Nephron (organoid): Measurements from ENCODE around the gene ZNF264.
"Not testable (repeated sequence)": the region's sequence is repeated elsewhere in the genome, so short reads cannot be mapped to it uniquely, and the experiment has no call there.

ENCODE experiments used
- H3K27ac Mint-ChIP-seq, 3 experiments: 2 replicates each; pipeline ENCODE4 v1.8.0; 2020; ENCODE audit warnings: mixed read lengths in 3 of 3, mild to moderate bottlenecking in 2 of 3, moderate library complexity in 1 of 3
- H3K27me3 Mint-ChIP-seq: 2 replicates; pipeline ENCODE4 v1.8.0; 2021; ENCODE audit warnings: low read depth, mild to moderate bottlenecking, moderate library complexity, mixed read lengths
- H3K36me3 Mint-ChIP-seq: 2 replicates; pipeline ENCODE4 v1.8.0; 2020; ENCODE audit warnings: low read depth, mixed read lengths
- H3K4me1 Mint-ChIP-seq: 2 replicates; pipeline ENCODE4 v1.8.0; 2020; ENCODE audit warnings: mixed read lengths
- H3K4me3 Mint-ChIP-seq, 3 experiments: 2 replicates each; pipeline ENCODE4 v1.8.0; 2020; ENCODE audit warnings: mild to moderate bottlenecking in 3 of 3, mixed read lengths in 3 of 3, moderate library complexity in 2 of 3
- H3K9me3 Mint-ChIP-seq: 2 replicates; pipeline ENCODE4 v1.8.0; 2020; ENCODE audit warnings: mixed read lengths
- CTCF ChIP-seq, 3 experiments: fragments of 200-600 bp; sonication (generic); IDR thresholded peaks; one replicate each; pipeline ENCODE4 v1.5.0; 2021; ENCODE audit warnings: antibody characterized with exemption in 3 of 3; ENCODE audit not compliant: unreplicated experiment in 3 of 3

ZNF264 gene

GRCh38 chr19:57245959-57246358, 54.7 kb downstream of the ZNF264 start:
- no peaks in the 10 kb centered on the region for H3K27me3 Mint-ChIP-seq
- TF ChIP-seq CTCF (IDR thresholded peaks at IDR 0.05; ENCODE audit: unreplicated experiment in 3 of 3), result no peak
- peaks cover 49% of the 10 kb centered on the region for H3K36me3 Mint-ChIP-seq
- H3K27ac Mint-ChIP-seq, result no peak overlapping the region
- H3K4me1 Mint-ChIP-seq, result peaks cover 8% of the 10 kb centered on the region
- no peak overlapping the region for H3K4me3 Mint-ChIP-seq
- H3K9me3 Mint-ChIP-seq, result no peaks in the 10 kb centered on the region

DNA sequence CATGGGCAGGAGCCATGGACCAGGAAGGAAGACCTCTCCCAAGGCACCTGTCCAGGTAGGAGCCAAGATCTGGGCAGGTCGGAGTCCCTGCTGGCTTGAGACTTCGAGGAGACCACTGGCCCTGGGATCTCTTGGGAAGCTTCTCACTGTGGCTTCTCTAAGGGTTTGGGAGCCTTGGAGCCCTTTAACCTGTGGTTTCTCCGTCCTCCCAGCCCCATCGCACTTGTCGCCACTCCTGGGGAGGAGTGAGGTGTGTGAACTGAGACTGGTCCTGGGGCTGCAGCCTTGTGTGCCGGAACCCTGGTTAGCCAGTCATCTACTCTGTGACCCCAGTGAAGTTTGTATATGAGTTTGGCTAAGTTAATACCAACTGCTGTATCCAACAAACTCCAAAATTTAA, 57.3 kb downstream of the ZNF264 start:
- no peaks in the 10 kb centered on the region for H3K9me3 Mint-ChIP-seq
- H3K27ac Mint-ChIP-seq, result no peak overlapping the region
- H3K27me3 Mint-ChIP-seq, result no peaks in the 10 kb centered on the region
- H3K4me1 Mint-ChIP-seq, result no peaks in the 10 kb centered on the region
- TF ChIP-seq CTCF (IDR thresholded peaks at IDR 0.05; ENCODE audit: unreplicated experiment in 3 of 3), result no peak
- H3K4me3 Mint-ChIP-seq, result no peak overlapping the region
- peaks cover 69% of the 10 kb centered on the region for H3K36me3 Mint-ChIP-seq

DNA sequence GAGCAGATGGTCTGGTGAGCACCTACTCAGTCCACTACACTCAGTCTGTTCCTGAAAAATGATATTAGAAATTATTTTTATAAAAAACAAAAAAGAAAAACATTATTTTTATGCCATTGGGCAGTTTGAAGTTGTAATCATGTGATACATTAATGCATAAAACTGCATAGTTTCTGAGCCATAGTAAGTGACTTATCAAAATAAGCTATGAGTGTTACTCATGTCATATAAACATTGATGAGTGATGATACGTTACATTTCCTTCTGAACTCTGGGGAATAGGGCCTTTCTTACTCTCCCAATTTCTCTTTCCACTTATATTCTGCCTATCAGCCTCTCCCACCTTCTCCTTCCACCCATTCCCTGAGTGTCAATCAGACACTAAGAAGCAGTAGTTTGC, 58.0 kb downstream of the ZNF264 start:
- no peak overlapping the region for H3K27ac Mint-ChIP-seq
- no peak overlapping the region for H3K4me3 Mint-ChIP-seq
- no peaks in the 10 kb centered on the region for H3K4me1 Mint-ChIP-seq
- no peak for TF ChIP-seq CTCF (IDR thresholded peaks at IDR 0.05; ENCODE audit: unreplicated experiment in 3 of 3)
- peaks cover 73% of the 10 kb centered on the region for H3K36me3 Mint-ChIP-seq
- H3K9me3 Mint-ChIP-seq, result no peaks in the 10 kb centered on the region
- H3K27me3 Mint-ChIP-seq, result no peaks in the 10 kb centered on the region

- H3K9me3 Mint-ChIP-seq, H3K27me3 Mint-ChIP-seq, H3K4me3 Mint-ChIP-seq, H3K27ac Mint-ChIP-seq, H3K4me1 Mint-ChIP-seq: not testable (repeated sequence)
- peaks cover 68% of the 10 kb centered on the region for H3K36me3 Mint-ChIP-seq
Measured at GRCh38 chr19:57253767-57254166, 62.5 kb downstream of the ZNF264 start.

DNA sequence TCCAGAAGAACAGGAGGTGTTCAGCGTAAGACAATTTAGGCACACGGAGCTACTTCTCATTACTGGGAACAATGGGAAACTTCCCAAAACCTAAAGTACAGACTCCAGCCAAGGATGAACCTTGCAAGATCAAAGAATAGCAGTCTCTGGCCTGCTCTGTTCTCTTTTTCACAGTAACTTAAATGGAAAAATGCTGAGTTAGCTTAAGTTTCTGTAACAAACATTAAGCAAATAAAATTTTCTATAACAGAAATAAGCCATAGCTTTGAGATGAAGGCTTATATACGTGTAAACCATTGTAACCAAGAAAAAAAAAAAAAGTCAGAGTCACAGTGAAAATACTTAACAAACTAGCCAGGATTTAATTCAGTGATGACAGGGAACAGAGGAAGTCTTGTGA, 70.7 kb downstream of the ZNF264 start:
- Mint-ChIP-seq H3K4me1 (no peaks in the 10 kb centered on the region), H3K27me3 (no peaks in the 10 kb centered on the region), H3K9me3 (no peaks in the 10 kb centered on the region), H3K36me3 (peaks cover 29% of the 10 kb centered on the region), H3K4me3 (no peak overlapping the region), H3K27ac (no peak overlapping the region)
- TF ChIP-seq CTCF (IDR thresholded peaks at IDR 0.05; ENCODE audit: unreplicated experiment in 3 of 3), result no peak

- TF ChIP-seq CTCF (IDR thresholded peaks at IDR 0.05; ENCODE audit: unreplicated experiment in 3 of 3), result no peak
Measured at GRCh38 chr19:57263244-57263741, 72.0 kb downstream of the ZNF264 start.

More at GRCh38 chr19:57263244-57263741, 72.0 kb downstream of the ZNF264 start:
- no peaks in the 10 kb centered on the region for H3K9me3 Mint-ChIP-seq
- no peaks in the 10 kb centered on the region for H3K4me1 Mint-ChIP-seq
- H3K27ac Mint-ChIP-seq, result no peak overlapping the region
- no peak overlapping the region for H3K4me3 Mint-ChIP-seq
- peaks cover 24% of the 10 kb centered on the region for H3K36me3 Mint-ChIP-seq
- H3K27me3 Mint-ChIP-seq, result no peaks in the 10 kb centered on the region
